Right ventricle myocardium inferior (tissue), 1 donor: Measurements from ENCODE around the gene RHOU. TPM values are rescaled to one million over a fixed set of nuclear protein-coding genes. Genes with fewer than 3 reads are reported as not detected.

Experiments
- ATAC-seq: fragments of 200-7000 bp; cut with Tn5 transposase; one replicate; pipeline ENCODE4 v1.9.1; 2020; ENCODE audit warnings: mild to moderate bottlenecking, moderate library complexity
- DNase-seq: peaks from one replicate; pipeline ENCODE4 v3.0.0; 2021; ENCODE audit errors: missing footprints
- intact Hi-C: fragments of 100-400 bp; cut with DNase I; formaldehyde crosslinking; loops from one replicate; pipeline ENCODE4 v1.11.0; 2022
- total RNA-seq: library from RNA; stranded (reverse); fragmentation: NEBNext Ultra II Directional; extraction: Animal tissue kit (Norgen Biotek cat#: 25700); gene quantifications from one replicate; pipeline ENCODE4 v1.2.1, GENCODE V29; 2021
- donor health status: DM: no; HTN: yes; CAD: no; lungs with severe emphysema.

Gene RHOU
- total RNA-seq, 1 donor from 2014 or later = 5.4 TPM

- intact Hi-C loops = no loop called here
- DNase-seq = no peak
- ATAC-seq = no peak
Measured at GRCh38 chr1:228778026-228778425, 42.7 kb downstream of the RHOU start.

GRCh38 chr1:228778466-228778865 lies 43.2 kb downstream of the RHOU start:
- intact Hi-C loops = no loop called here
- ATAC-seq = no peak
- no peak for DNase-seq

- no peak for DNase-seq
- ATAC-seq = no peak
- intact Hi-C loops = no loop called here
Measured at GRCh38 chr1:228778961-228779360, 43.7 kb downstream of the RHOU start.

GRCh38 chr1:228781161-228781808 lies 46.0 kb downstream of the RHOU start:
- peak; percentile 81 for ATAC-seq
- intact Hi-C loops = loop anchor here (5.0 kb wide), 1 partner anchor 44 kb away; the partner anchor contains the start of gene RHOU
- no peak for DNase-seq

GRCh38 chr1:228781809-228782661 lies 46.8 kb downstream of the RHOU start:
- intact Hi-C loops = loop anchor here (5.0 kb wide), 1 partner anchor 45 kb away; the partner anchor contains the start of gene RHOU

GRCh38 chr1:228782662-228783417 lies 47.6 kb downstream of the RHOU start:
- intact Hi-C loops = loop anchor here (5.0 kb wide), 1 partner anchor 46 kb away; the partner anchor contains the start of gene RHOU
- DNase-seq (no peak), ATAC-seq (no peak)

More at GRCh38 chr1:228781809-228782661, 46.8 kb downstream of the RHOU start:
- ATAC-seq (no peak), DNase-seq (no peak)

- intact Hi-C loops = loop anchor here (5.0 kb wide), 1 partner anchor 46 kb away; the partner anchor contains the start of gene RHOU
- ATAC-seq = no peak
- DNase-seq = no peak
Measured at GRCh38 chr1:228783418-228784040, 48.2 kb downstream of the RHOU start.

GRCh38 chr1:228784181-228784580 lies 48.9 kb downstream of the RHOU start:
- intact Hi-C loops = loop anchor here (5.0 kb wide), 1 partner anchor 47 kb away; the partner anchor contains the start of gene RHOU
- ATAC-seq (no peak), DNase-seq (no peak)

- intact Hi-C loops = no loop called here
- no peak for DNase-seq
- no peak for ATAC-seq
Measured at GRCh38 chr1:228785366-228786330, 50.4 kb downstream of the RHOU start.

GRCh38 chr1:228786361-228787129 lies 51.3 kb downstream of the RHOU start:
- ATAC-seq (no peak), DNase-seq (no peak)
- intact Hi-C loops = no loop called here

GRCh38 chr1:228791791-228792190 lies 56.5 kb downstream of the RHOU start:
- no peak for ATAC-seq
- DNase-seq = no peak
- intact Hi-C loops = no loop called here

GRCh38 chr1:228792601-228793000 lies 57.3 kb downstream of the RHOU start:
- DNase-seq = no peak
- intact Hi-C loops = no loop called here
- no peak for ATAC-seq

GRCh38 chr1:228793032-228793431 lies 57.8 kb downstream of the RHOU start:
- intact Hi-C loops = no loop called here
- ATAC-seq (no peak), DNase-seq (no peak)

GRCh38 chr1:228794173-228794572 lies 58.9 kb downstream of the RHOU start:
- ATAC-seq (no peak), DNase-seq (no peak)
- intact Hi-C loops = no loop called here

- no peak for DNase-seq
- ATAC-seq = no peak
- intact Hi-C loops = no loop called here
Measured at GRCh38 chr1:228794810-228795209, 59.5 kb downstream of the RHOU start.

- intact Hi-C loops = no loop called here
- DNase-seq = no peak
- no peak for ATAC-seq
Measured at GRCh38 chr1:228795596-228795995, 60.3 kb downstream of the RHOU start.
